ENCODE measurements around the gene RPL18. TPM values are rescaled to one million over a fixed set of nuclear protein-coding genes. Genes with fewer than 3 reads are reported as not detected.
A peak's percentile ranks its signal among the peaks of the same experiment; 100 is the strongest.

RPL18 gene
- total RNA-seq, 1 experiment from 2014 or later: 1,812 TPM

GRCh38 chr19:48635263-48635965 lies 16.4 kb upstream of the RPL18 start:
- no TSS peak for BruUV-seq (replicated peaks)
- Histone ChIP-seq H3K36me3 (ENCODE audit: control insufficient read depth, insufficient read depth, low read length) (0 out of 2 replicates have a peak, but pooled peaks cover 1% of the 10 kb centered on the region), H3K4me1 (peaks cover 45% of the 10 kb centered on the region), H3K9me3 (no peaks in the 10 kb centered on the region), H3K4me3 (ENCODE audit: low read depth, low read length) (peak overlapping the region; percentile 53), H3K27me3 (replicated peaks; ENCODE audit: control insufficient read depth, insufficient read depth, low read length) (no peaks in the 10 kb centered on the region)
- Mint-ChIP-seq H3K27me3 (ENCODE audit: insufficient read depth, unreplicated experiment) (no peaks in the 10 kb centered on the region), H3K4me1 (ENCODE audit: low read depth, unreplicated experiment) (peaks cover 36% of the 10 kb centered on the region), H3K4me3 (ENCODE audit: unreplicated experiment) (peak overlapping the region; percentile 80), H3K27ac (ENCODE audit: unreplicated experiment) (peak overlapping the region; percentile 93), H3K9me3 (ENCODE audit: unreplicated experiment) (peaks cover 9% of the 10 kb centered on the region), H3K36me3 (ENCODE audit: insufficient read depth, unreplicated experiment) (peaks cover 73% of the 10 kb centered on the region)
- peak; percentile 77 to 85 for DNase-seq
- ChIA-PET CTCF (no interaction called here), POLR2A (interaction anchor here (2.6 kb wide), 1 partner anchor 17 kb away, joined by 37 read pairs; the partner anchor contains the start of genes RPL18 and SPHK2)
- no peak for TF ChIP-seq CTCF (IDR thresholded peaks at IDR 0.05; ENCODE audit: insufficient read depth in 1 of 2, low read depth in 1 of 2, low read length in 1 of 2, severe bottlenecking in 1 of 2, unreplicated experiment in 1 of 2)
- intact Hi-C loops (cut with micrococcal nuclease; ENCODE audit: unreplicated experiment): loop anchor here (5.0 kb wide), 2 partner anchors 202 to 327 kb away; partner anchors contain the start of gene HSD17B14

- intact Hi-C loops (cut with micrococcal nuclease; ENCODE audit: unreplicated experiment): loop anchor here (5.0 kb wide), 2 partner anchors 203 to 328 kb away; partner anchors contain the start of gene HSD17B14
These were observed 15.7 kb upstream of the RPL18 start for GRCh38 chr19:48634424-48635262.

More at GRCh38 chr19:48634424-48635262, 15.7 kb upstream of the RPL18 start:
- DNase-seq: peak; percentile 98 to 99
- H3K4me3 Mint-ChIP-seq (ENCODE audit: unreplicated experiment): peak overlapping the region; percentile 80
- H3K9me3 Mint-ChIP-seq (ENCODE audit: unreplicated experiment): peaks cover 9% of the 10 kb centered on the region
- BruUV-seq (replicated peaks): TSS peak; percentile 95
- Histone ChIP-seq H3K4me1 (peaks cover 45% of the 10 kb centered on the region), H3K27me3 (replicated peaks; ENCODE audit: control insufficient read depth, insufficient read depth, low read length) (no peaks in the 10 kb centered on the region), H3K36me3 (ENCODE audit: control insufficient read depth, insufficient read depth, low read length) (0 out of 2 replicates have a peak, but pooled peaks cover 1% of the 10 kb centered on the region), H3K4me3 (ENCODE audit: low read depth, low read length) (peak overlapping the region; percentile 53), H3K9me3 (no peaks in the 10 kb centered on the region)
- H3K4me1 Mint-ChIP-seq (ENCODE audit: low read depth, unreplicated experiment): peaks cover 36% of the 10 kb centered on the region
- no peaks in the 10 kb centered on the region for H3K27me3 Mint-ChIP-seq (ENCODE audit: insufficient read depth, unreplicated experiment)
- ChIA-PET POLR2A (interaction anchor here (0.5 to 2.6 kb wide), 4 partner anchors 10 to 976 kb away, joined by 4 to 37 read pairs (median 13); partner anchors contain the start of genes PPP1R15A, RPL18 and SPHK2), CTCF (interaction anchor here (0.6 to 1.2 kb wide), 2 partner anchors 16 to 50 kb away, joined by 3 to 4 read pairs; partner anchors contain the start of genes RPL18 and SPHK2)
- peaks cover 80% of the 10 kb centered on the region for H3K36me3 Mint-ChIP-seq (ENCODE audit: insufficient read depth, unreplicated experiment)
- TF ChIP-seq CTCF (IDR thresholded peaks at IDR 0.05; ENCODE audit: insufficient read depth in 1 of 2, low read depth in 1 of 2, low read length in 1 of 2, severe bottlenecking in 1 of 2, unreplicated experiment in 1 of 2): no peak
- peak overlapping the region; percentile 93 for H3K27ac Mint-ChIP-seq (ENCODE audit: unreplicated experiment)

Measured in Caco-2 (cell line).